EL (cell line): Measurements from ENCODE around the gene DOCK3.
"Not testable (repeated sequence)": the region's sequence is repeated elsewhere in the genome, so short reads cannot be mapped to it uniquely, and the experiment has no call there.

ENCODE experiments used
- DNase-seq: peaks from one replicate; pipeline ENCODE4 v3.0.0-alpha.2; 2016

DOCK3 gene

GRCh38 chr3:50687127-50687751, 12.5 kb downstream of the DOCK3 start:
- DNase-seq: no peak

GRCh38 chr3:50687916-50688315, 13.2 kb downstream of the DOCK3 start:
- no peak for DNase-seq

GRCh38 chr3:50688602-50689001, 13.9 kb downstream of the DOCK3 start:
- DNase-seq: not testable (repeated sequence)

GRCh38 chr3:50689558-50689957, 14.8 kb downstream of the DOCK3 start:
- DNase-seq: no peak

- no peak for DNase-seq
These were observed 20.3 kb downstream of the DOCK3 start for GRCh38 chr3:50695031-50695430.

GRCh38 chr3:50696276-50696675, 21.5 kb downstream of the DOCK3 start:
- DNase-seq: no peak

GRCh38 chr3:50698269-50698668, 23.5 kb downstream of the DOCK3 start:
- no peak for DNase-seq

- DNase-seq: no peak
These were observed 33.9 kb downstream of the DOCK3 start for GRCh38 chr3:50708620-50709019.

GRCh38 chr3:50714946-50715345, 40.2 kb downstream of the DOCK3 start:
- no peak for DNase-seq

- DNase-seq: no peak
These were observed 50.1 kb downstream of the DOCK3 start for GRCh38 chr3:50724831-50725230.

- DNase-seq: no peak
These were observed 60.3 kb downstream of the DOCK3 start for GRCh38 chr3:50734985-50735384.

GRCh38 chr3:50737193-50737905, 62.6 kb downstream of the DOCK3 start:
- DNase-seq: no peak

GRCh38 chr3:50737906-50738598, 63.3 kb downstream of the DOCK3 start:
- no peak for DNase-seq

- DNase-seq: no peak
These were observed 68.9 kb downstream of the DOCK3 start for GRCh38 chr3:50743643-50744042.

GRCh38 chr3:50749822-50750221, 75.1 kb downstream of the DOCK3 start:
- DNase-seq: no peak

- DNase-seq: no peak
These were observed 84.3 kb downstream of the DOCK3 start for GRCh38 chr3:50759015-50759414.

- no peak for DNase-seq
These were observed 103.0 kb downstream of the DOCK3 start for GRCh38 chr3:50777680-50778079.

GRCh38 chr3:50781766-50782165, 107.0 kb downstream of the DOCK3 start:
- not testable (repeated sequence) for DNase-seq

- no peak for DNase-seq
These were observed 111.9 kb downstream of the DOCK3 start for GRCh38 chr3:50786631-50787030.

- not testable (repeated sequence) for DNase-seq
These were observed 116.2 kb downstream of the DOCK3 start for GRCh38 chr3:50790894-50791293.

GRCh38 chr3:50792568-50792967, 117.8 kb downstream of the DOCK3 start:
- no peak for DNase-seq

- not testable (repeated sequence) for DNase-seq
These were observed 129.1 kb downstream of the DOCK3 start for GRCh38 chr3:50803805-50804204.

GRCh38 chr3:50804376-50804775, 129.6 kb downstream of the DOCK3 start:
- DNase-seq: not testable (repeated sequence)

GRCh38 chr3:50805321-50805720, 130.6 kb downstream of the DOCK3 start:
- DNase-seq: no peak
